ENCODE data around the gene UBTD2. TPM values are rescaled to one million over a fixed set of nuclear protein-coding genes. Genes with fewer than 3 reads are reported as not detected.

The UBTD2 gene
- polyA plus RNA-seq, 3 donors: 2.3 to 3.2 (median 2.6) TPM

DNA sequence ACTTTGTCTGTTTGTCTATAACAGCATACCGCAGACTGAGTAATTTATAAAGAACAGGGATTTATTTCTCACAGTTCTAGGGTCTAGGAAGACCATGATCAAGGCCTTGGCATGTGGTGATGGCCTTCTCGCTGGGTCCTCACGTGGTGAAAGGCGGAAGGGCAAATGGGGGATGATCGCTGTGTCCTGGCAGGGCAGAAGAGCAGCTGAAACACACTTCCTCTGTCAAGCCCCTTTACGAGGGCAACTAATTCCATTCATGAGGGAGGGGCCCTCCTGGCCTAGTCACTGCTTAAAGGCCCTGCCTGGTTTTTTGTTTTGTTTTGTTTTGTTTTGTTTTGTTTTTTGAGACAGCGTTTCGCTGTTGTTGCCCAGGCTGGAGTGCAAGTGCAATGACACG, 41.9 kb upstream of the UBTD2 start:
- Mint-ChIP-seq H3K27ac (no peak overlapping the region), H3K36me3 (no peaks in the 10 kb centered on the region), H3K4me3 (no peak overlapping the region), H3K27me3 (ENCODE audit: low read depth in 3 of 3) (peaks cover 0 to 8% (median 3%) of the 10 kb centered on the region in 3 donors), H3K9me3 (peaks cover 0 to 5% (median 0%) of the 10 kb centered on the region in 7 donors), H3K4me1 (peaks cover 2% of the 10 kb centered on the region)
- Histone ChIP-seq H3K4me1 (ENCODE audit: control insufficient read depth in 1 of 2, insufficient read depth in 2 of 2, low read length in 2 of 2) (no peaks in the 10 kb centered on the region), H3K27me3 (ENCODE audit: control insufficient read depth in 2 of 2, insufficient read depth in 2 of 2, low read length in 2 of 2) (no peaks in the 10 kb centered on the region), H2AFZ (ENCODE audit: insufficient read depth, low read depth, low read length, poor library complexity, severe bottlenecking) (no peak overlapping the region), H3K79me2 (ENCODE audit: insufficient read depth, low read length) (no peaks in the 10 kb centered on the region), H3K4me3 (replicated peaks in 1 of 3; ENCODE audit: low read depth in 2 of 3, low read length in 3 of 3) (no peak overlapping the region), H3K9ac (ENCODE audit: insufficient read depth, low read length, poor library complexity, severe bottlenecking) (no peak overlapping the region), H3K27ac (ENCODE audit: low read depth in 1 of 2, low read length in 2 of 2) (no peak overlapping the region), H4K20me1 (ENCODE audit: insufficient read depth, low read length) (no peaks in the 10 kb centered on the region), H3K36me3 (replicated peaks in 1 of 2; ENCODE audit: control insufficient read depth in 1 of 2, insufficient read depth in 2 of 2, low read length in 2 of 2) (no peaks in the 10 kb centered on the region), H3K4me2 (replicated peaks; ENCODE audit: extremely low read depth, low read length, poor library complexity, severe bottlenecking) (no peak overlapping the region), H3K9me3 (replicated peaks in 1 of 2; ENCODE audit: control insufficient read depth in 1 of 2, insufficient read depth in 1 of 2, low read length in 2 of 2) (no peaks in the 10 kb centered on the region)
- intact Hi-C loops (cut with micrococcal nuclease): no loop called here
- TF ChIP-seq, protein P1, sequence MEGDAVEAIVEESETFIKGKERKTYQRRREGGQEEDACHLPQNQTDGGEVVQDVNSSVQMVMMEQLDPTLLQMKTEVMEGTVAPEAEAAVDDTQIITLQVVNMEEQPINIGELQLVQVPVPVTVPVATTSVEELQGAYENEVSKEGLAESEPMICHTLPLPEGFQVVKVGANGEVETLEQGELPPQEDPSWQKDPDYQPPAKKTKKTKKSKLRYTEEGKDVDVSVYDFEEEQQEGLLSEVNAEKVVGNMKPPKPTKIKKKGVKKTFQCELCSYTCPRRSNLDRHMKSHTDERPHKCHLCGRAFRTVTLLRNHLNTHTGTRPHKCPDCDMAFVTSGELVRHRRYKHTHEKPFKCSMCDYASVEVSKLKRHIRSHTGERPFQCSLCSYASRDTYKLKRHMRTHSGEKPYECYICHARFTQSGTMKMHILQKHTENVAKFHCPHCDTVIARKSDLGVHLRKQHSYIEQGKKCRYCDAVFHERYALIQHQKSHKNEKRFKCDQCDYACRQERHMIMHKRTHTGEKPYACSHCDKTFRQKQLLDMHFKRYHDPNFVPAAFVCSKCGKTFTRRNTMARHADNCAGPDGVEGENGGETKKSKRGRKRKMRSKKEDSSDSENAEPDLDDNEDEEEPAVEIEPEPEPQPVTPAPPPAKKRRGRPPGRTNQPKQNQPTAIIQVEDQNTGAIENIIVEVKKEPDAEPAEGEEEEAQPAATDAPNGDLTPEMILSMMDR (IDR thresholded peaks at IDR 0.05): no peak
- DNase-seq: no peak
- WGBS (ENCODE audit: insufficient coverage): 96% methylated on average over 8 of the region's 9 CpGs

- Histone ChIP-seq H3K79me2 (ENCODE audit: insufficient read depth, low read length) (no peaks in the 10 kb centered on the region), H3K36me3 (replicated peaks in 1 of 2; ENCODE audit: control insufficient read depth in 1 of 2, insufficient read depth in 2 of 2, low read length in 2 of 2) (no peaks in the 10 kb centered on the region), H3K27me3 (ENCODE audit: control insufficient read depth in 2 of 2, insufficient read depth in 2 of 2, low read length in 2 of 2) (no peaks in the 10 kb centered on the region), H3K9me3 (replicated peaks in 1 of 2; ENCODE audit: control insufficient read depth in 1 of 2, insufficient read depth in 1 of 2, low read length in 2 of 2) (no peaks in the 10 kb centered on the region), H3K4me1 (ENCODE audit: control insufficient read depth in 1 of 2, insufficient read depth in 2 of 2, low read length in 2 of 2) (no peaks in the 10 kb centered on the region), H3K4me3 (replicated peaks in 1 of 3; ENCODE audit: low read depth in 2 of 3, low read length in 3 of 3) (no peak overlapping the region), H3K27ac (ENCODE audit: low read depth in 1 of 2, low read length in 2 of 2) (no peak overlapping the region), H3K9ac (ENCODE audit: insufficient read depth, low read length, poor library complexity, severe bottlenecking) (no peak overlapping the region), H3K4me2 (replicated peaks; ENCODE audit: extremely low read depth, low read length, poor library complexity, severe bottlenecking) (no peak overlapping the region), H2AFZ (ENCODE audit: insufficient read depth, low read depth, low read length, poor library complexity, severe bottlenecking) (no peak overlapping the region), H4K20me1 (ENCODE audit: insufficient read depth, low read length) (no peaks in the 10 kb centered on the region)
- Mint-ChIP-seq H3K4me1 (peaks cover 2% of the 10 kb centered on the region), H3K27ac (peak overlapping the region in 1 of 7 donors; percentile 12), H3K4me3 (no peak overlapping the region), H3K36me3 (no peaks in the 10 kb centered on the region), H3K9me3 (peaks cover 0 to 5% (median 0%) of the 10 kb centered on the region in 7 donors), H3K27me3 (ENCODE audit: low read depth in 3 of 3) (peaks cover 0 to 5% (median 3%) of the 10 kb centered on the region in 3 donors)
- DNase-seq: no peak
- TF ChIP-seq, protein P1 (IDR thresholded peaks at IDR 0.05): no peak
- intact Hi-C loops (cut with micrococcal nuclease): no loop called here
- WGBS (ENCODE audit: insufficient coverage): 74% methylated on average over 2 of the region's 9 CpGs
These were observed 38.7 kb upstream of the UBTD2 start for GRCh38 chr5:172322028-172322965.

All from CD14-positive monocyte (primary cell).